ENCODE data around the gene MYOCD.
A peak's percentile ranks its signal among the peaks of the same experiment; 100 is the strongest.

The MYOCD gene

GRCh38 chr17:12641084-12641483 is 24.6 kb upstream of the MYOCD start:
- no peak for DNase-seq (ENCODE audit: low spot score)

- DNase-seq (ENCODE audit: low spot score) = no peak
Measured at GRCh38 chr17:12642034-12642433, 23.7 kb upstream of the MYOCD start.

- DNase-seq (ENCODE audit: low spot score) = no peak
Measured at GRCh38 chr17:12643822-12644221, 21.9 kb upstream of the MYOCD start.

- no peak for DNase-seq (ENCODE audit: low spot score)
Measured at GRCh38 chr17:12644623-12645022, 21.1 kb upstream of the MYOCD start.

GRCh38 chr17:12646761-12647422 is 18.8 kb upstream of the MYOCD start:
- DNase-seq (ENCODE audit: low spot score) = no peak

- no peak for DNase-seq (ENCODE audit: low spot score)
Measured at GRCh38 chr17:12648498-12648897, 17.2 kb upstream of the MYOCD start.

GRCh38 chr17:12655936-12656335 is 9.8 kb upstream of the MYOCD start:
- no peak for DNase-seq (ENCODE audit: low spot score)

GRCh38 chr17:12656354-12656753 is 9.3 kb upstream of the MYOCD start:
- no peak for DNase-seq (ENCODE audit: low spot score)

GRCh38 chr17:12659500-12659899 is 6.2 kb upstream of the MYOCD start:
- DNase-seq (ENCODE audit: low spot score) = no peak

GRCh38 chr17:12664252-12664651 is 1.4 kb upstream of the MYOCD start:
- DNase-seq (ENCODE audit: low spot score) = no peak

GRCh38 chr17:12664894-12665262 is 812 bp upstream of the MYOCD start:
- DNase-seq (ENCODE audit: low spot score) = peak; percentile 8

GRCh38 chr17:12666718-12667117 is 1.0 kb downstream of the MYOCD start:
- no peak for DNase-seq (ENCODE audit: low spot score)

- DNase-seq (ENCODE audit: low spot score) = peak; percentile 50
Measured at GRCh38 chr17:12667299-12667958, 1.7 kb downstream of the MYOCD start.

GRCh38 chr17:12671906-12672305 is 6.2 kb downstream of the MYOCD start:
- no peak for DNase-seq (ENCODE audit: low spot score)

GRCh38 chr17:12672947-12673346 is 7.3 kb downstream of the MYOCD start:
- no peak for DNase-seq (ENCODE audit: low spot score)

- DNase-seq (ENCODE audit: low spot score) = no peak
Measured at GRCh38 chr17:12673788-12674187, 8.1 kb downstream of the MYOCD start.

- DNase-seq (ENCODE audit: low spot score) = no peak
Measured at GRCh38 chr17:12680407-12680897, 14.8 kb downstream of the MYOCD start.

- DNase-seq (ENCODE audit: low spot score) = no peak
Measured at GRCh38 chr17:12680993-12681392, 15.3 kb downstream of the MYOCD start.

GRCh38 chr17:12683299-12683698 is 17.6 kb downstream of the MYOCD start:
- no peak for DNase-seq (ENCODE audit: low spot score)

GRCh38 chr17:12686486-12686885 is 20.8 kb downstream of the MYOCD start:
- no peak for DNase-seq (ENCODE audit: low spot score)

GRCh38 chr17:12688382-12688781 is 22.7 kb downstream of the MYOCD start:
- DNase-seq (ENCODE audit: low spot score) = no peak

GRCh38 chr17:12691173-12691572 is 25.5 kb downstream of the MYOCD start:
- no peak for DNase-seq (ENCODE audit: low spot score)

GRCh38 chr17:12693640-12694039 is 27.9 kb downstream of the MYOCD start:
- DNase-seq (ENCODE audit: low spot score) = no peak

GRCh38 chr17:12706070-12706469 is 40.4 kb downstream of the MYOCD start:
- no peak for DNase-seq (ENCODE audit: low spot score)
